ENCODE measurements around the gene LGALS8.

DNA sequence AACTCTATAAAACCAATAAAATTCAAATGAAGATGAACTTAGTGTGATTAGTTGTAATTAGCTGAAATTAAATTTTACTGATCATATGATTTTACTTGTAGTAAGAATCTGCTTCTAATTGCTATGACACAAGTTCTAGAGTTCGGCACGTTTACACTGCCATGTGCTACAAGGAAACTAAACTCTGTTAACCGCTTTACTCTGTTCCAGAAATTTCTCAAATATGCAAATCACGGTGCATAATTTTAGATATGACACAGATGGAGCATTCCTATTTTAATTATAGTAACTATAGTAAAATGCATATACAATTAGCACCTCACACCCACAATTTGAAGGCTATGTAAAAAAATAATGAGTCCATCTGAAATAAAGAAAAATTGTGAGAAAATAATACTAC lies 65.7 kb downstream of the LGALS8 start:
- TF ChIP-seq, protein P1, sequence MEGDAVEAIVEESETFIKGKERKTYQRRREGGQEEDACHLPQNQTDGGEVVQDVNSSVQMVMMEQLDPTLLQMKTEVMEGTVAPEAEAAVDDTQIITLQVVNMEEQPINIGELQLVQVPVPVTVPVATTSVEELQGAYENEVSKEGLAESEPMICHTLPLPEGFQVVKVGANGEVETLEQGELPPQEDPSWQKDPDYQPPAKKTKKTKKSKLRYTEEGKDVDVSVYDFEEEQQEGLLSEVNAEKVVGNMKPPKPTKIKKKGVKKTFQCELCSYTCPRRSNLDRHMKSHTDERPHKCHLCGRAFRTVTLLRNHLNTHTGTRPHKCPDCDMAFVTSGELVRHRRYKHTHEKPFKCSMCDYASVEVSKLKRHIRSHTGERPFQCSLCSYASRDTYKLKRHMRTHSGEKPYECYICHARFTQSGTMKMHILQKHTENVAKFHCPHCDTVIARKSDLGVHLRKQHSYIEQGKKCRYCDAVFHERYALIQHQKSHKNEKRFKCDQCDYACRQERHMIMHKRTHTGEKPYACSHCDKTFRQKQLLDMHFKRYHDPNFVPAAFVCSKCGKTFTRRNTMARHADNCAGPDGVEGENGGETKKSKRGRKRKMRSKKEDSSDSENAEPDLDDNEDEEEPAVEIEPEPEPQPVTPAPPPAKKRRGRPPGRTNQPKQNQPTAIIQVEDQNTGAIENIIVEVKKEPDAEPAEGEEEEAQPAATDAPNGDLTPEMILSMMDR (conservative IDR thresholded peaks at IDR 0.05; ENCODE audit: low read length), result no peak
- TF ChIP-seq EZH2phosphoT487 (IDR thresholded peaks at IDR 0.05; ENCODE audit: borderline replicate concordance), result no peak

All from Loucy (cell line).